Natural killer cell (primary cell): ENCODE measurements around the gene RAB20. TPM values are rescaled to one million over a fixed set of nuclear protein-coding genes. Genes with fewer than 3 reads are reported as not detected.

Experiments used
- ATAC-seq, 3 donors: fragments of 150-1000 bp in 2 of 3; fragments of 200-7000 bp in 1 of 3; cut with Tn5 transposase; 1 replicate in 1 of 3; 2 replicates in 2 of 3; pipeline ENCODE4 v1.10.0; 2021; ENCODE audit warnings: mild to moderate bottlenecking in 2 of 3, moderate library complexity in 2 of 3
- DNase-seq, 2 donors: peaks; one replicate each; pipeline versions ENCODE4 v3.0.0 to v3.0.0-alpha.2; 2013 to 2021; ENCODE audit warnings: mixed read lengths in 1 of 2
- H3K27ac ChIP-seq: one replicate; pipeline ENCODE4 v1.5.1; 2013; ENCODE audit warnings: mild to moderate bottlenecking, low read length
- H3K27me3 ChIP-seq: one replicate; pipeline ENCODE4 v1.6.1; 2013; ENCODE audit warnings: low read length; ENCODE audit not compliant: control insufficient read depth, insufficient read depth
- H3K36me3 ChIP-seq: one replicate; pipeline ENCODE4 v1.6.1; 2013; ENCODE audit warnings: low read length; ENCODE audit not compliant: control insufficient read depth, insufficient read depth
- H3K4me1 ChIP-seq: one replicate; pipeline ENCODE4 v1.6.1; 2013; ENCODE audit warnings: low read length; ENCODE audit not compliant: control insufficient read depth, insufficient read depth
- H3K4me3 ChIP-seq: one replicate; pipeline ENCODE4 v1.5.1; 2013; ENCODE audit warnings: low read length
- H3K9me3 ChIP-seq: one replicate; pipeline ENCODE4 v1.6.1; 2013; ENCODE audit warnings: low read length; ENCODE audit not compliant: control insufficient read depth, insufficient read depth
- H3K27ac Mint-ChIP-seq, 2 donors: one replicate each; pipeline ENCODE4 v1.8.0; 2022; ENCODE audit warnings: mild to moderate bottlenecking in 2 of 2, mixed read lengths in 2 of 2, moderate library complexity in 1 of 2
- H3K27me3 Mint-ChIP-seq, 2 donors: one replicate each; pipeline ENCODE4 v1.8.0; 2022; ENCODE audit warnings: low read depth in 2 of 2, mixed read lengths in 2 of 2
- H3K36me3 Mint-ChIP-seq: one replicate; pipeline ENCODE4 v1.8.0; 2022; ENCODE audit warnings: mixed read lengths
- H3K4me1 Mint-ChIP-seq, 2 donors: one replicate each; pipeline ENCODE4 v1.8.0; 2022; ENCODE audit warnings: mixed read lengths in 2 of 2
- H3K4me3 Mint-ChIP-seq: one replicate; pipeline ENCODE4 v1.8.0; 2022; ENCODE audit warnings: mild to moderate bottlenecking, moderate library complexity, mixed read lengths
- H3K9me3 Mint-ChIP-seq, 2 donors: one replicate each; pipeline ENCODE4 v1.8.0; 2022; ENCODE audit warnings: mixed read lengths in 2 of 2
- WGBS: methylation state at CpG from one replicate; pipeline ENCODE4 v1.1.7; 2013; ENCODE audit warnings: missing lambda C conversion rate; ENCODE audit not compliant: insufficient coverage; 5-methylcytosine and 5-hydroxymethylcytosine counted together
- intact Hi-C: fragments of 100-400 bp; cut with micrococcal nuclease; formaldehyde crosslinking; loops from one replicate; pipeline ENCODE4 v1.14.2; 2022
- total RNA-seq, 4 donors: library from RNA; stranded (reverse); fragments of 120-200 nt in 1 of 4; gene quantifications; one replicate each; pipeline versions ENCODE4 v1.2.3 to v1.2.4, GENCODE V29; 2013 to 2022
- TF ChIP-seq, protein P1 (sequence below): fragments of 200-600 bp; IDR thresholded peaks from one replicate; pipeline ENCODE4 v1.8.0; 2022; ENCODE audit warnings: antibody characterized with exemption

The RAB20 gene
- total RNA-seq, 3 donors from 2014 or later (not counting 1 experiment from before 2014, with no cell fraction given): 1.0 to 3.3 (median 1.2) TPM

DNA sequence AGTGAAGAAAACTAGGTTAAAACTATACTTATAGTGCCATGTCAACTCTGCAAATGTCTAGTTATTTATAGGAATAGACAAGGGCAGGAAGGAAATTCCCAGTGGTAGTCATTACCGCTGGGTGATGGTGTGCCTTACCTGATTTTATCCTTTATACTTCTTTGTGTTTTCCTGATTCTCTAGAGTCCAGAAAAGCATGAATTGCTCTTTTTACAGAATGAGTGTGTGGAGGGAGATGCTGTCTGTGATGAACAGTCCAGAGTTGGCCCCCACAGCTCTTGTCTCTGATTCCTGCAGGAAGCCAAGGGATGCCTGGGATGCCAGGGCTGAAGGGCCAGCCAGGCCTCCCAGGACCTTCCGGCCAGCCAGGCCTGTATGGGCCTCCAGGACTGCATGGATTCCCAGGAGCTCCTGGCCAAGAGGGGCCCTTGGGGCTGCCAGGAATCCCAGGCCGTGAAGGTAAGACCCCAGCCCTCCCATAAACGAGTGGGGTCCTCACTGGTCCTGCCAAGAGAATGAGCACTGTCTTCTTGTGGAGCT is 83.7 kb downstream of the RAB20 start:
- 84% methylated on average over 4 of the region's 4 CpGs for WGBS
- Histone ChIP-seq H3K4me3 (no peak overlapping the region), H3K4me1 (no peaks in the 10 kb centered on the region), H3K36me3 (no peaks in the 10 kb centered on the region), H3K9me3 (no peaks in the 10 kb centered on the region), H3K27ac (no peak overlapping the region), H3K27me3 (no peaks in the 10 kb centered on the region)
- no peaks in the 10 kb centered on the region for H3K4me1 Mint-ChIP-seq
- ATAC-seq: no peak
- H3K27ac Mint-ChIP-seq: no peak overlapping the region
- H3K27me3 Mint-ChIP-seq: peaks cover 5 to 8% of the 10 kb centered on the region in 2 donors
- no peak overlapping the region for H3K4me3 Mint-ChIP-seq
- no peaks in the 10 kb centered on the region for H3K36me3 Mint-ChIP-seq
- H3K9me3 Mint-ChIP-seq: no peaks in the 10 kb centered on the region
- TF ChIP-seq, protein P1, sequence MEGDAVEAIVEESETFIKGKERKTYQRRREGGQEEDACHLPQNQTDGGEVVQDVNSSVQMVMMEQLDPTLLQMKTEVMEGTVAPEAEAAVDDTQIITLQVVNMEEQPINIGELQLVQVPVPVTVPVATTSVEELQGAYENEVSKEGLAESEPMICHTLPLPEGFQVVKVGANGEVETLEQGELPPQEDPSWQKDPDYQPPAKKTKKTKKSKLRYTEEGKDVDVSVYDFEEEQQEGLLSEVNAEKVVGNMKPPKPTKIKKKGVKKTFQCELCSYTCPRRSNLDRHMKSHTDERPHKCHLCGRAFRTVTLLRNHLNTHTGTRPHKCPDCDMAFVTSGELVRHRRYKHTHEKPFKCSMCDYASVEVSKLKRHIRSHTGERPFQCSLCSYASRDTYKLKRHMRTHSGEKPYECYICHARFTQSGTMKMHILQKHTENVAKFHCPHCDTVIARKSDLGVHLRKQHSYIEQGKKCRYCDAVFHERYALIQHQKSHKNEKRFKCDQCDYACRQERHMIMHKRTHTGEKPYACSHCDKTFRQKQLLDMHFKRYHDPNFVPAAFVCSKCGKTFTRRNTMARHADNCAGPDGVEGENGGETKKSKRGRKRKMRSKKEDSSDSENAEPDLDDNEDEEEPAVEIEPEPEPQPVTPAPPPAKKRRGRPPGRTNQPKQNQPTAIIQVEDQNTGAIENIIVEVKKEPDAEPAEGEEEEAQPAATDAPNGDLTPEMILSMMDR: no peak
- DNase-seq: no peak
- intact Hi-C loops: no loop called here

DNA sequence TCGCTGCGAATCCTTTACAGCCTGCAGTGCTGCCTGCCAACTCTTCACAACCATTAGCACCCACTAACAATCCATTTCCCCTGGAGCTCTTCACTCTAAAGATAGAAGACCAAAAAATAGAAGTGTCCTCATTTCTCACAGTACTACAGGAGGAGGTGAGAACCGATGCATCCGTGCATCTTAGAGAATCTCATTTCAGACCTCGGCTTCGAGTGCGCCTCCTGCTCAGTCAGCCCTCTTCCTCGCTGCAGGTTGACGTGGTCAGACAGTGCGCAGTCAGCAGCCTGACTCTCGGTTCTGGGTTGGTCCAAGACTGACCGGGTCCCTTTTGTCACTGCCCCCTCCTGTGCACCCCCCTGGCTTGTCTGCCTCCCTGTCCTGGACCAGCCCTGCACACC is 85.3 kb downstream of the RAB20 start:
- H3K9me3 Mint-ChIP-seq: no peaks in the 10 kb centered on the region
- TF ChIP-seq, protein P1: no peak
- intact Hi-C loops: no loop called here
- no peaks in the 10 kb centered on the region for H3K9me3 ChIP-seq
- no peak overlapping the region for H3K27ac ChIP-seq
- H3K4me3 Mint-ChIP-seq: no peak overlapping the region
- H3K27ac Mint-ChIP-seq: no peak overlapping the region
- H3K36me3 ChIP-seq: no peaks in the 10 kb centered on the region
- H3K27me3 ChIP-seq: no peaks in the 10 kb centered on the region
- H3K36me3 Mint-ChIP-seq: no peaks in the 10 kb centered on the region
- peaks cover 0 to 8% of the 10 kb centered on the region in 2 donors for H3K27me3 Mint-ChIP-seq
- 86% methylated on average over 12 of the region's 12 CpGs for WGBS
- DNase-seq (no peak), ATAC-seq (no peak)
- peaks cover 4% of the 10 kb centered on the region for H3K4me1 ChIP-seq
- H3K4me3 ChIP-seq: no peak overlapping the region
- H3K4me1 Mint-ChIP-seq: no peaks in the 10 kb centered on the region

DNA sequence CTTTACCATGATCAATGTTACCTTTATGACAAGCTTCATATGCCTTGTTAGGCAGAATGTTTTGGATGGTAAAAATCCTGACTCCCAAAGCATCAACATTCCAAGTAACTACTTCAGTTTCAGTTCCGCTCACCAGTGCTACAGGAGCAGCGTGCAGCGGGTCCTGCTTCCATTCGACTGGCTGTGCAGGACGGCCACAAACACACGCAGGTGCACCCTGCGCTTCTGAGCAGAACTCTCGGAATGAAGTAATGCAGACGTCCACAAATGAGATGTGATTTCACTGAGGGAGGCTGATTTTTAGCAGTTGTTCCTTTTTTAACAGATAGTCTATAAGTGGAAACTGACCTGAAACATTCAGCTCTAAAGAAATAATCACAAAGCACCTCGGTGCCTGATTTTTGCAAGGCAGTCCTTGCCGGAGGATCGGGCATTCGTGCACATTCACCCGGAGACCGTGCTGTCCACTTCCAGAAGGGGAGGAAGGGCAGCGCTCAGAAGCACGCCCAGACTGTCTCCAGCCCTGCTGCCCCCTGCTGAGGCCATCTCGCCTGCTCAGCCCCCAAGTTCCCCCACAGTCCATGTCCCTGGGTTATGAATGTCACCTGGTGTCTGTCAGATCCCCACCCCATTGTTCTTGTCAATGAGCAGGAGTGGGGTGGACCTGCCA is 85.8 kb downstream of the RAB20 start:
- ATAC-seq (no peak), DNase-seq (no peak)
- no peaks in the 10 kb centered on the region for H3K36me3 Mint-ChIP-seq
- no peaks in the 10 kb centered on the region for H3K9me3 Mint-ChIP-seq
- Histone ChIP-seq H3K36me3 (no peaks in the 10 kb centered on the region), H3K4me3 (no peak overlapping the region), H3K27ac (no peak overlapping the region), H3K9me3 (no peaks in the 10 kb centered on the region), H3K27me3 (no peaks in the 10 kb centered on the region), H3K4me1 (peaks cover 8% of the 10 kb centered on the region)
- H3K27me3 Mint-ChIP-seq: peaks cover 5 to 8% of the 10 kb centered on the region in 2 donors
- no peak overlapping the region for H3K27ac Mint-ChIP-seq
- 88% methylated on average over 18 of the region's 18 CpGs for WGBS
- TF ChIP-seq, protein P1: no peak
- no peak overlapping the region for H3K4me3 Mint-ChIP-seq
- intact Hi-C loops: no loop called here
- H3K4me1 Mint-ChIP-seq: no peaks in the 10 kb centered on the region

DNA sequence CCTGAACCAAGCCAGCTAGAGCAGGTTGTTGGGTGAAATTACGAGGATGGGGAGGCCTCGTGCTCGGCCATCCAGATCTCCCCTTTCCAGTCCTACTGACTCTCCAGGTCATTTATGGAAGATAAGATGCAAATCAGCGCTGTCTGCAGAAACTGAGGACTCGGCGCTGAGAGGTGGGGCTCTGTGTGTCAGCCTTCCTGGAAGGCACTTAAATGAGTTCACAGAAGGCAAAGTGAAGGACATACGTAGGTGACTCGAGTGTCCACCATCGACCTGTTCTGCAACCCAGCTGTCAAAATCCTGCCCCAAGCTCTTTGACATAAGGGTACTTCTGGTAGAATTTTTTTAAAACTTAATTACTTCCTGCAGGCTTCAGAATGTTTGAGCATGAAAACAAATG is 86.4 kb downstream of the RAB20 start:
- H3K36me3 ChIP-seq: no peaks in the 10 kb centered on the region
- DNase-seq: no peak
- peaks cover 8% of the 10 kb centered on the region for H3K4me1 ChIP-seq
- TF ChIP-seq, protein P1: no peak
- Mint-ChIP-seq H3K27me3 (peaks cover 8% of the 10 kb centered on the region in 2 donors), H3K9me3 (no peaks in the 10 kb centered on the region), H3K27ac (no peak overlapping the region), H3K4me3 (no peak overlapping the region), H3K36me3 (no peaks in the 10 kb centered on the region), H3K4me1 (no peaks in the 10 kb centered on the region)
- no peak for ATAC-seq
- no peak overlapping the region for H3K4me3 ChIP-seq
- H3K27ac ChIP-seq: no peak overlapping the region
- intact Hi-C loops: no loop called here
- 65% methylated on average over 9 of the region's 9 CpGs for WGBS
- no peaks in the 10 kb centered on the region for H3K27me3 ChIP-seq
- no peaks in the 10 kb centered on the region for H3K9me3 ChIP-seq
